K562 (cell line): ENCODE results near the gene URGCP. TPM values are rescaled to one million over a fixed set of nuclear protein-coding genes. Genes with fewer than 3 reads are reported as not detected.
A peak's percentile ranks its signal among the peaks of the same experiment; 100 is the strongest.

ENCODE experiments used
- BACH1 ChIP-seq: fragments of 200-800 bp; sonication (Bioruptor generic); IDR thresholded peaks from 2 replicates; pipeline ENCODE4 v1.6.1; 2016; ENCODE audit warnings: missing genetic modification characterization, missing compliant biosample characterization
- BMI1 ChIP-seq: fragments of 150-350 bp; IDR thresholded peaks from 2 replicates; pipeline ENCODE4 v1.6.1; 2014; ENCODE audit warnings: low read length
- CEBPG ChIP-seq, 3 experiments: fragments of 200-800 bp in 1 of 3; sonication (Bioruptor generic) in 1 of 3; sonication (generic) in 1 of 3; formaldehyde crosslinking in 1 of 3; IDR thresholded peaks in 2 of 3; conservative IDR thresholded peaks in 1 of 3; 2 replicates each; pipeline versions ENCODE4 v1.6.1 to v1.8.0; 2016 to 2022; ENCODE audit warnings: missing compliant biosample characterization in 2 of 3, missing genetic modification characterization in 2 of 3, mild to moderate bottlenecking in 1 of 3, missing genetic modification reagents in 1 of 3
- CHD7 ChIP-seq: fragments of 200-600 bp; sonication (generic); IDR thresholded peaks from one replicate; pipeline ENCODE4 v1.6.1; 2012; ENCODE audit warnings: mild to moderate bottlenecking, low read depth, low read length, inconsistent platforms
- EGR1 ChIP-seq: fragments of 450-650 bp; conservative IDR thresholded peaks from 2 replicates; pipeline ENCODE4 v1.6.1; 2017; ENCODE audit warnings: mild to moderate bottlenecking
- FOXA3 ChIP-seq, 2 experiments: fragments of 450-650 bp in 1 of 2; sonication (generic) in 1 of 2; formaldehyde crosslinking; IDR thresholded peaks in 1 of 2; conservative IDR thresholded peaks in 1 of 2; 2 replicates each; pipeline versions ENCODE4 v1.4.0 to v1.8.0; 2020 to 2022; ENCODE audit warnings: mild to moderate bottlenecking in 2 of 2, missing genetic modification reagents in 1 of 2
- HOXB6 ChIP-seq: fragments of 250-450 bp; sonication (Bioruptor Pico); IDR thresholded peaks from 2 replicates; pipeline ENCODE4 v1.5.1; 2022; ENCODE audit warnings: mild to moderate bottlenecking, borderline replicate concordance
- IRF1 ChIP-seq: sonication (generic); formaldehyde crosslinking; IDR thresholded peaks from 2 replicates; pipeline ENCODE4 v1.8.0; 2022; ENCODE audit warnings: missing genetic modification reagents, mild to moderate bottlenecking, borderline replicate concordance
- JUNB ChIP-seq: fragments of 450-650 bp; formaldehyde crosslinking; conservative IDR thresholded peaks from 2 replicates; pipeline ENCODE4 v1.4.0; 2020; ENCODE audit warnings: mild to moderate bottlenecking
- JUND ChIP-seq, 2 experiments: IDR thresholded peaks; 2 replicates in 1 of 2; 3 replicates in 1 of 2; pipeline ENCODE4 v1.6.1; 2011; ENCODE audit warnings: borderline replicate concordance in 2 of 2, low read depth in 2 of 2, low read length in 2 of 2, improper control_type of control experiment in 1 of 2, missing biosample characterization in 1 of 2, missing genetic modification characterization in 1 of 2, missing genetic modification reagents in 1 of 2
- PHB ChIP-seq: fragments of 250-450 bp; sonication (Bioruptor Pico); IDR thresholded peaks from 2 replicates; pipeline ENCODE4 v1.5.0; 2021
- SMAD1 ChIP-seq: fragments of 150-350 bp; IDR thresholded peaks from 2 replicates; pipeline ENCODE4 v1.6.1; 2014; ENCODE audit warnings: low read length, low read depth; ENCODE audit not compliant: partially characterized antibody
- SPI1 ChIP-seq: IDR thresholded peaks from 2 replicates; pipeline ENCODE4 v1.6.1; 2011; ENCODE audit warnings: low read depth, low read length, control low read depth, borderline replicate concordance
- STAG1 ChIP-seq: sonication (generic); formaldehyde crosslinking; IDR thresholded peaks from 2 replicates; pipeline ENCODE4 v1.5.0; 2020; ENCODE audit warnings: missing genetic modification reagents, borderline replicate concordance
- STAT5A ChIP-seq: IDR thresholded peaks from 2 replicates; pipeline ENCODE4 v1.6.1; 2012; ENCODE audit warnings: low read length, inconsistent platforms, borderline replicate concordance
- ZNF232 ChIP-seq: sonication (generic); formaldehyde crosslinking; IDR thresholded peaks from 2 replicates; pipeline ENCODE4 v1.8.0; 2022; ENCODE audit warnings: mild to moderate bottlenecking, missing genetic modification reagents
- ZNF76 ChIP-seq: fragments of 250-450 bp; sonication (Bioruptor Pico); IDR thresholded peaks from 2 replicates; pipeline ENCODE4 v1.4.0; 2020; ENCODE audit warnings: mild to moderate bottlenecking, moderate library complexity, borderline replicate concordance
- polyA plus RNA-seq, 8 experiments: library from polyadenylated mRNA; depleted of rRNA in 4 of 8; stranded (reverse) in 5 of 8; unstranded in 3 of 8; fragments of >200 nt; fragmentation: Nextera tagmentation in 2 of 8; fragmentation: Illumina TruSeq in 1 of 8; extraction: Ambion mirVana in 2 of 8; extraction: Trizol in 1 of 8; gene quantifications; 2 replicates each; pipeline versions ENCODE4 v1.2.1 to v1.2.3, GENCODE V29; 2011 to 2014; ENCODE audit warnings: inconsistent platforms in 1 of 8, missing spikeins in 1 of 8
- total RNA-seq, 7 experiments: library from RNA; depleted of rRNA in 6 of 7; stranded (reverse); fragments of >200 nt in 6 of 7; fragmentation: Illumina TruSeq in 2 of 7; extraction: Trizol in 2 of 7; gene quantifications; 2 replicates each; pipeline versions ENCODE4 v1.2.1 to v1.2.3, GENCODE V29; 2011 to 2021; ENCODE audit warnings: low replicate concordance in 1 of 7

Gene URGCP
- total and polyA plus RNA-seq, 9 of the 15 experiments (the other 6 are each of a cell fraction or from before 2014, with no cell fraction given): 1.7 to 25.8 (median 12.5) TPM

GRCh38 chr7:43926798-43927123 is 20.4 kb upstream of the URGCP start (continued):
- TF ChIP-seq JUNB: no peak
- TF ChIP-seq STAG1 (CRISPR knock-in tag): no peak
- peak in 1 of 2 experiments; percentile 20; a peak in 1 of 4 replicates for TF ChIP-seq FOXA3 (CRISPR knock-in tag; conservative IDR thresholded peaks at IDR 0.05 in 1 of 2, IDR thresholded peaks at IDR 0.05 in 1 of 2)
- no peak for TF ChIP-seq JUND (IDR thresholded peaks at IDR 0.05; ENCODE audit: borderline replicate concordance, low read depth, low read length)
- no peak for TF ChIP-seq JUND (tag; IDR thresholded peaks at IDR 0.05; ENCODE audit: borderline replicate concordance, low read depth, low read length)
- TF ChIP-seq HOXB6: no peak
- no peak for TF ChIP-seq BMI1
- TF ChIP-seq BACH1 (tag): no peak
- no peak for TF ChIP-seq SPI1
- 0 out of 2 replicates have a peak, but pooled peaks have one; percentile 2 for TF ChIP-seq EGR1
- TF ChIP-seq SMAD1: no peak
- no peak for TF ChIP-seq ZNF76 (CRISPR knock-in tag)
- TF ChIP-seq ZNF232 (CRISPR knock-in tag): 0 out of 2 replicates have a peak, but pooled peaks have one; percentile 19
- TF ChIP-seq IRF1 (CRISPR knock-in tag): no peak
- TF ChIP-seq PHB (CRISPR knock-in tag): no peak
- TF ChIP-seq CHD7: no peak
- TF ChIP-seq CEBPG (CRISPR knock-in tag; IDR thresholded peaks at IDR 0.05): peak; percentile 34; the same call in 1 of the 2 replicates
- no peak for TF ChIP-seq CEBPG (tag; conservative IDR thresholded peaks at IDR 0.05 in 1 of 2, IDR thresholded peaks at IDR 0.05 in 1 of 2)
- TF ChIP-seq STAT5A: no peak
